Gastroesophageal sphincter (tissue), 3 donors: ENCODE measurements around the gene TOP3A.

Experiments used
- EP300 ChIP-seq: sonication (generic); formaldehyde crosslinking; IDR thresholded peaks from one replicate; pipeline ENCODE4 v1.6.1; 2017; ENCODE audit warnings: antibody characterized with exemption, mild to moderate bottlenecking
- POLR2A ChIP-seq, 2 donors: fragments of 450-650 bp; IDR thresholded peaks; one replicate each; pipeline ENCODE4 v1.6.1; 2017; ENCODE audit warnings: antibody characterized with exemption in 2 of 2, mild to moderate bottlenecking in 2 of 2, moderate library complexity in 1 of 2
- POLR2AphosphoS5 ChIP-seq: sonication (generic); formaldehyde crosslinking; IDR thresholded peaks from one replicate; pipeline ENCODE4 v1.6.1; 2017; ENCODE audit warnings: antibody characterized with exemption
- TF ChIP-seq, protein P1 (sequence below), 4 experiments: fragments of 200-600 bp in 2 of 4; fragments of 450-650 bp in 2 of 4; sonication (generic) in 1 of 4; IDR thresholded peaks; one replicate each; pipeline ENCODE4 v1.5.1; 2017 to 2019; ENCODE audit warnings: antibody characterized with exemption in 4 of 4, mild to moderate bottlenecking in 2 of 4, moderate library complexity in 2 of 4

DNA sequence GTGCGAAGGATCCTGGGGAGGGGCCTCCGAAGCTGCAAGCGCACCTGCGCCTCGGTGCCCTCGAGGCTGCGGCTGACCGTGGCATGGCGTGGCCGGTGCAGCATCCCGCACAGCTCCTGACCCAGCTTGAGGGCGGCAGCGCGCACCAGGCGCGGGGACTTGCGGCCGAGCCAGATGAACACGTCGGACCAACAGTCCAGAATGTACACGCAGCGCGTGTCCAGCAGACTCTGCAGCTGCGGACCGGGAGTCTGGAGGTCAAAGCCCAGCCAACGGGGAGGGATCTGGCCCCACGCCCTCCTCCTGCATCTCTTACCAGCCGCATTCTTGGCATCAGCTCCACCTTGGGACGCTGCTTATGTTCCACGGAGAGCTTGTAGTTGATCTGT is 67.2 kb downstream of the TOP3A start:
- TF ChIP-seq, protein P1, sequence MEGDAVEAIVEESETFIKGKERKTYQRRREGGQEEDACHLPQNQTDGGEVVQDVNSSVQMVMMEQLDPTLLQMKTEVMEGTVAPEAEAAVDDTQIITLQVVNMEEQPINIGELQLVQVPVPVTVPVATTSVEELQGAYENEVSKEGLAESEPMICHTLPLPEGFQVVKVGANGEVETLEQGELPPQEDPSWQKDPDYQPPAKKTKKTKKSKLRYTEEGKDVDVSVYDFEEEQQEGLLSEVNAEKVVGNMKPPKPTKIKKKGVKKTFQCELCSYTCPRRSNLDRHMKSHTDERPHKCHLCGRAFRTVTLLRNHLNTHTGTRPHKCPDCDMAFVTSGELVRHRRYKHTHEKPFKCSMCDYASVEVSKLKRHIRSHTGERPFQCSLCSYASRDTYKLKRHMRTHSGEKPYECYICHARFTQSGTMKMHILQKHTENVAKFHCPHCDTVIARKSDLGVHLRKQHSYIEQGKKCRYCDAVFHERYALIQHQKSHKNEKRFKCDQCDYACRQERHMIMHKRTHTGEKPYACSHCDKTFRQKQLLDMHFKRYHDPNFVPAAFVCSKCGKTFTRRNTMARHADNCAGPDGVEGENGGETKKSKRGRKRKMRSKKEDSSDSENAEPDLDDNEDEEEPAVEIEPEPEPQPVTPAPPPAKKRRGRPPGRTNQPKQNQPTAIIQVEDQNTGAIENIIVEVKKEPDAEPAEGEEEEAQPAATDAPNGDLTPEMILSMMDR (IDR thresholded peaks at IDR 0.05): no peak
- TF ChIP-seq POLR2AphosphoS5 (no peak), EP300 (no peak), POLR2A (IDR thresholded peaks at IDR 0.05) (no peak)
